Retina (tissue), 1 donor: ENCODE data around the gene PPP1R26.
"Not testable (repeated sequence)": the region's sequence is repeated elsewhere in the genome, so short reads cannot be mapped to it uniquely, and the experiment has no call there.

Source experiments
- DNase-seq: peaks from one replicate; pipeline ENCODE4 v3.0.0-alpha.2; 2016

PPP1R26 gene

DNA sequence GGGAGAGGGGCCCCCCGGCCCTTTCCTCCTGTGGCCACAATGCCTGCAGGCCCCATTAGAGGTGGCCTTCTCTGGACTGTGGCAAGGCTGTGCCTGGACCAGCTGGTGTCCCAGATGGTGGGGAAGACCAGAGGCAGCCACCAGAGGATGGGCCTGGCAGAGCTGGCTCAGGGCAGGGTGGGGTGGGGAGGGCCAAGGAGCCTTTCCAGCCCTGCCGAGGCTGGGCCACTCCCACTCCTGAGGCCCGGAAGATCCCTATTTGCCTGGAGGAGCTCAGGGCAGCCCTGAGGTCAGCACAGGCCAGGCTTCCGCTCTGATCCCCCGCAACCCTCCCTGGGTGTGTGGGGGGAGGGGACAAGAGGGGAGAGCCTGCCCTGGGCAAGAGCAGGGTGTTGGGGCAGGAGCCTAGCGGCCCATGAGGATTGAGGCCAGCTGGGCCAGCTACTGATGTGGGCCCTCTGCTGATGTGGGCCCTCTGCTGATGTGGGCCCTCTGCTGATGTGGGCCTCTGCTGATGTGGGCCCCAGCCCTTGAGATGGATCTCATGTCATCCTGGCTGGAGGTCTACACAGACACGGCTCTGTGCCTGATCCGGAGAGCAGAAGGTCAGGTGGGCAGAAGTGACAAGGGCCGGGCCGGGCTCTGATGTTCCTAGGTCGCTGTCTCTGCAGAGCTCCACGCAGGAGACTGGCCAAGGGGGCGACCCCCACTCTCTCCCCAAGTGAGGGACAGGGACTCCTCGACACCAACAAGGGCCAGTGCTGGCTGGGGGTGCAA, 26.9 kb downstream of the PPP1R26 start:
- peak; percentile 26 for DNase-seq

DNA sequence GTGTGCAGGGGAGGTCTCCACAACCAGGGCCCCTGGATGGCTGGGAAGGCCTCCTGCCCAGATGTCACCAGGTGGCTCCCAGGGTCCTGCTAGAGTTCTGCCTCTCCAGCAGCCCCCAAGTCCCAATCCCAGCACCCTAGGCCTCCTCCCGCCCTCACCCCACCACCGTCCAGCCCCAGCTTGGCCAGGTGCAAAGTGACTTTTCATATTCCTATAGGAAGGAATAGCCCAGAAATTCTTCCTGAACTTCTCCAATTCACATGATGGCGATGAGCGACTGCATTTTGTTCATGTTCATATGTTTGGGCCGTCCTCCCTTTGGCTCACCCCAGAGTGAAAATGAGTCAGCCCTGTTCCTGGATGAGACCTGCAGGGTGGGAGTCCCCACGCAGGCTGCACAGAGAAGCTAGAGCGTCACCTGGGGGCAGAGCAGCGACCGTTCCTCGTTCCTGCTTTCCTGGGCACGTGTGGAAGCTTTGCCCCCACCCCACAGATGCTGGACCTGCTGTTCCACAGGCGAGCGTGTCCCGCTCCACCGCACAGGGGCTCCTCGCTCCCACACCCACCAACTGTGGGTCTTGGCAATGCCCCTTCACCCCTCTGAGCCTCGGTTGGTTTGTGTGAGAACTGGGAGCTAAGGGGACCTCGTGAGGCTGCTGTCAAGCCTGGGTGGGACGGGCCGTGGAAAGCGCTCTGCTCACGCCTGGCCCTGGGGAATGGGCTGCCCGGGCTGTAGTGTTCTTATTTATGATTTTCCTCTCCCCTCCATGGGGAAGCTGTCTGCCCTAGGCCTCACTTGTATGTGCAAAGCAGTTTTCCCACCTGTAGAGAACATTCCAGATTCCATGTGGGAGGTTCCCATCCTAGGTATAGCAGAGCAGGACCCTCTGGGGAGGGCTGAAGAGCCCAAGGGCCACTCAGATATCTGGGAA, 27.8 kb downstream of the PPP1R26 start:
- DNase-seq: no peak

DNA sequence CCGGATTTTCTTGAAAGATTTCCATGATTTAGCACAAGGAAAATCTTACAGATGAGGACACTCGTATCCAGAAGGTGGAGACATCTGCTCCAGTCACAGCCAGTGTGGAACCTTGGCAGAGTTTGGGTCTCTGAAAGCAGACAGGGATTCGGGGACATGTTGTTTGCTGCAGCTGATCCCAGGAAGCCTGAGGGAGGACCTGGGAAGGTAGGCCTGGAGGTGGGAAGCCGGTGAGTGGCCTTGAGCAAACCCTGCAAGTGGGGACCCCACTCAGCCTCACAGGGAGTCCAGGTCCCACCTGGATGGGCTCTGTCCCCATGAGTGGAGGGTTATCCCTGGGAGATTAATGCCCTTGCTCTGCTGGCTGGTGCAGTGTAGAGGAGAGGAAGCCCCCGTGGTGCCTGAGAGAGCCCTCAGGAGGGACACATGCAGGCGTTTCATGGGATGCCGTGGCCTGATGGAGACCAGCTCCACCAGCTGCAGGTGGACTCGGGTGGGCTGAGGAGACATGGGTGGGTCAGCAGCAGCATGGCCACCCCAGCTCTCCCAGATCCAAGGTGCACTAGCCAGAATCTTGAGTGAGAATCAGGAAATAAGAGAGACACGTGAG, 28.7 kb downstream of the PPP1R26 start:
- DNase-seq: no peak

DNA sequence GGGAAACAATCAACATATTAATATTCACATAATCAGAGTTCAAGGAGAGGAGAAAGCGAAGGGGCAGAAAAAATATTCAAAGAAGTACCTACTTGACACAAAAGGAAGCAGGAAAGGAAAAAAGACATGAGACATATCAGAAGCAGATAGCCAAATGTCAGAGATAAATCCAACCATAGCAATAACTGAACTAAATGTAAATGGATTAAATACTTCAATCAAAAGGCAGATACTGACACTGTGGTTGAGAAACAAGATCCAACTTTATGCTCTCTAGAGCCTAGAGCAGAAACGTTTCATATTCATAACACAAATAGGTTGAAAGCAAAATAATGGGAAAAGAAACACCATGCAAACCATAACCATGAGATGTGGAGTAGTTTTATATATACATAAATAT, 29.9 kb downstream of the PPP1R26 start:
- DNase-seq: no peak

DNA sequence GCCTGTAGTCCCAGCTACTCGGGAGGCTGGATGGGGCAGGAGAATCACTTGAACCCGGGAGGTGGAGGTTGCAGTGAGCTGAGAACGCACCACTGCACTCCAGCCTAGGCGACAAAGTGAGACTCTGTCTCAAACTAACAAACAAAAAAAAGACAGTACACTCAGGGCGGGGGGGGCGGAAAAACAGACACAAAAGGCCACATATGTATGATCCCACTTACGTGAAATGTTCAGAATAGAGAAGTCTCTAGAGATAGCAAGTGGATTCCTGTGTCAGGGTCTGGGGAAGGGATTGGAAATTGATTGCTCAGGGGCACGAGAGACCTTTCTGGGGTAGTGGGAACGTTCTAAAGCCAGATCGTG, 32.6 kb downstream of the PPP1R26 start:
- DNase-seq: no peak

DNA sequence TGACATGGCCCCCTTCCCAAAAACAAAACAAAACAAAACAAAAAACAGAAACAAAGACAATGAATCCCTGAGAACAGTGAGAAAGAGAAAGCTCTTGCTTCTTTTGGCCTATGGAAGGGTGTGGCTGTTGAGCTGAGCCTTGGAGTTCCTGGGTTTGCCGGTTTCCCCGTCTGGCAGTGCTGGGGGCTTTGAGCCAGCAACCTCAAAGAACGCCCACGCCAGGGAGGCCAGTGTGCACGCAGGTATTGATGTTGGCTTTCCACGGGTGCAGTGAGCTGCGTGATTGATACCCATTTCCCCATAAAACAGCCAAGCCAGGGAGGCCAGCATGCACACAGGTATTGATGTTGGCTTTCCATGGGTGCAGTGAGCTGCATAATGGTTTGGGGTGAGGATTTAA, 33.3 kb downstream of the PPP1R26 start:
- DNase-seq: no peak

DNA sequence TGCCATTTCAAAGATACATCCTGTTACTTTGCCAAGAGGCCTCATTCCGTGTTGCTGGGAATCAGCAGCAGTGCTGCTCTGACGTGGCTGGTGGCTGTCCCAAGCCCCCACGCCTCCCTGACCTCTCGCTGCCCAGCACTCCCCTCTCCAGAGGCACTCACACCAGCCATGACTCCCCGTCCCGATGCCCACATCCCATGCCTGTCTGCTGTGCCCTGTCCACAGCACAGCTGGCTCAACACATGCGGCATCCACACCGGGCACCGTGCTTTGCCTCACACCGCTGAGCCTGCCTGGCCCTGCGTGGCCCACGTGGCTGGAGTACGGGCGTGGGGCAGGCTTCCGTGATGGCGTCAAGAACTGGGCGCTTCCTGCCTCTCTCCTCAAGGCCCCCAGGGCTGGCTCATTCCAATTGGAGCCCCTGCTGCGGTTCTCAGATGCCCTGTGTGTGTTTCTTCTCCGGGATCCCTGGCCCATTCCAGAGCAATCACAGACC, 33.8 kb downstream of the PPP1R26 start:
- no peak for DNase-seq

DNA sequence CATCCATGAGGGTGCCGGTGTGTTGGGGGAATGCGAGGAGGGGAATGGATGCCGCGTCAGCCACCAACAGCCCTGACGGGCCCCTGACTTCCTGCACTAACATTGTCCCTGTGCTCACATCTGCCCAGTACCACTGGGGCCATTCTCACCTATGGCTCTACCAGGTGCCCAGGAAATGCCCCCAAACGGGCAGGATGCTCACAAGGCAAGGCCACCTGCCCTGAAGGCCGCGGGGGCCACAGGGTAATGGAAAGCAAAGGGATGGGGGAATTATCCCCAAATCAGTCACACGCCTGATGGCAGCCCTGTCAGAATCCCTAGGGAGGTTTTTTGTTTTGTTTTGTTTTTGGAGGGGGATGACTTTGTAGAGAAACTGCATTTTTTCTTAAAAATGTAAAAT, 34.3 kb downstream of the PPP1R26 start:
- not testable (repeated sequence) for DNase-seq

DNA sequence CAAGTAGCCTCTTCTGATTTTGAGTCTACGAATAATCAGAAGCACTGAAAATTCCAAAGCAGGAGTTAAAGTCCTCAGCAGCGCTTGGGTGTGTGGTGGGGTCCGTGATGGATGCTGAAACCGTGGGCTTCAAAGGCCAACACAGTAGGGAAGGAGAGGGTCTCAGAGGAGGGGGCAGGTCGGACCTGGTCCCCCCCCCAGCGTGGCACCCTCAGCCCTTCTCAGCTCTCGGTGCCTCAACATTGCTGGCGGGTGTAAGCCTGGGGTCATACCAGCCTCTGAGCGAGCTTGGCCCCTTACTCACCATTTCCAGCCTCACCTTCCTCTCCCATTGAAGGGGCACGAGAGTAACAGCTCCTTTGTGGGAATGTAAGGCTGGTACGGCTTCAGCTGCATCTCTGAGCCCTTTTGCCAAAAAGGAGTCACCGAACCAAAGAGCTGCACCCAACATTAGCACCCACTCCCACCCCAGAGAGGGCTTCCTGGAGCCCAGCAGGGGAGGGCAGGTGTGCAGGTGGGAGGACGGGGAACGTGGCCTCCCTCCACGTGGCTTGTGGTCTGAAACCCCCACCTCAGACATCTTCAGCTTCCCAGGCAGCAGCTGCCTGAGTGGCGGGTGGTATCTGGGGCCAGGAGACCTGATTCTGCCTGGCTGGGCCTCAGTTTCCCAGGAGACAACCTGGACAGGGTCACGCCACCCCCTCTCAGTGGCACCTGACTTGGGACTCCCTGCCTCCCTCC, 34.9 kb downstream of the PPP1R26 start:
- no peak for DNase-seq

DNA sequence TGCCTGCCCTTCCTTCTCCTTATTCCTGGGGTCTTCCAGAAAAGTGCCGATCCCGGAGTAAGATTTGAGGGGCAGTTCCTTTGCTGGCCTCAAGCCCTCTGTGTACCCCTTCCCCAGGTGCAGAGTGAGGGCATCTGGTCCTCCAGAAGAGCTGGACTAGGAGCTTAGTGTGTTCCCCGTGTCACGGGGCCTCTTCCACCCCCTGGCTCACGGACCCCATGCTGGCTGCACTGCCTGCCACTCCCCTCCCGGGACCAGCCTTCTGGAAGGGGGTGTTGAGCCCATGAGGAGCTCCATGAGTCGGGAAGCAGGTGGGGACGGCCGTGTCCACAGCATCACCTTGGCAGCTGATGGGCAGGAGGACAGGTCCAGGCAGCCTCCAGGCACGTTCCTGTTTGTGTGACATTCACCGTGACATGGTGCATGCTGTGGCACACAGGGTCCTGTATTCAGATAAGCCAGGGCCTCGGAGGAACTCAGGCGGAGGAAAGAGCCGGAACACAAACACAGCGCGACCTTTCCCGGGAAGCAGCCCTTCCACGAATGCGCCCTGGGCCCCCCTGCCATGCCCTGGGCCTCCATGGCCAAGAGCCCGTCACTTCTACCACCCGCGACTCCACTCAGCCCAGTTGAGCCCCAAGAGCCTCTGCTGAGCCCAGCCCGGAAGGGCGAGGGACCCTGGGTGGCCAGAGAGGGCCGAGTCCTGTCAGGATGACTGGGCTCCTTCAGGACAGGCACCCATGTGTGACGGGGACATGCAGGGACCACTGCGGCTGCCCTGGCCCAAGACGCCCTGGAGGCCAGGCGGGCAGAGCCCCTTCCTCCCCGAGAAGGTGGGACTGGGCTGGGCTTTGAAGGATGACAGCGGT, 35.7 kb downstream of the PPP1R26 start:
- DNase-seq: no peak

DNA sequence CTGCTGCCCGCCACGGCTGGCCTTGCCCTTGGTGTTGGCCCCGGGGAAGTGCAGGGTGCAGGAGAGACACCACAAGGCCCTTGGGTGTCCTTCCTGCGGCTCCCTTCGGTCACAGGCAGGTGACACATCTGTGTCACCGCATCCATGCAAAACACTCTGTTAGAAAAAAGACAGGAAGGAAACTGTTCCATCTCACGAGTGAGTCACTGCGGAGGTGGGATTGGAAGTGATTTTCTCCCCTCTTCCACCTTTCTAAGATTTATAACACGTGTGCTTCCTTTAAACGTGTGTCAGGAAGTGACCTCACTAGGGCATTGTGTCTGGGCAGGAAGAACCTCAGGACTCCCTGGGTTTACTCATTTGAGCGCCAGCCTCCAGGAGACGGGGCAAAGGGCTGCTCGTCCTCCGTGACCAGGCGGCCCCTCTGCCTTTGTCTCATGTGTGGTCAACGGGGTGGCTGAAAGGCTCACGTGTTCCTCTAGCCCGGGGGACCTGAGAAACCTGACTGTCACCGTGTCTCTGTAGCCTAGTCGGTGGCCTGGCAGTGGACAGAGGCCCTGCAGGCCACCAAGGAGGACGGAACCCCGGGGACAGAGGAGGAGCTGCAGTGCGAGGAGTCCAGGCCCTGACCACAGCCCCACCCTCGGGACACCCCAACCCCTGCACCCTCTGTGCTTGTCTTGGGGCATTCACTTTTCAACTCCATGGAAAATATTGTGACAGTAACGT, 36.7 kb downstream of the PPP1R26 start:
- no peak for DNase-seq

DNA sequence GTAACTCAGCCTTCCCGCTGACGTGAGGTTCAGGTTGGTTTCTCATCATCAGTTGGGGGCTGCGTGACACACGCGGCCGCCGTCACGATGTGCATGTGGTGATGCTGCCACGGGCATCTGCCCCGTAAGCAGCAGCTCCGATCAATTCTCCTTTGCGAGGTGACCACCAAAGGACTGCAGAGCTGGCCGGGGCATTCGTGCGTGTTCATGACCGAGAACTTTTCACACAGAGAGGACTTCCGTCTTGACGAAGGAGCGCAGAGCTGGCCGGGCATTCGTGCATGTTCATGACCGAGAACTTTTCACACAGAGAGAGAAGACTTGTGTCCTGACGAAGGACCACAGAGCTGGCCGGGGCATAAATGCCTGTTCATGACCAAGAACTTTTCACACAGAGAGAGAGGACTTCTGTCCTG, 37.8 kb downstream of the PPP1R26 start:
- no peak for DNase-seq

DNA sequence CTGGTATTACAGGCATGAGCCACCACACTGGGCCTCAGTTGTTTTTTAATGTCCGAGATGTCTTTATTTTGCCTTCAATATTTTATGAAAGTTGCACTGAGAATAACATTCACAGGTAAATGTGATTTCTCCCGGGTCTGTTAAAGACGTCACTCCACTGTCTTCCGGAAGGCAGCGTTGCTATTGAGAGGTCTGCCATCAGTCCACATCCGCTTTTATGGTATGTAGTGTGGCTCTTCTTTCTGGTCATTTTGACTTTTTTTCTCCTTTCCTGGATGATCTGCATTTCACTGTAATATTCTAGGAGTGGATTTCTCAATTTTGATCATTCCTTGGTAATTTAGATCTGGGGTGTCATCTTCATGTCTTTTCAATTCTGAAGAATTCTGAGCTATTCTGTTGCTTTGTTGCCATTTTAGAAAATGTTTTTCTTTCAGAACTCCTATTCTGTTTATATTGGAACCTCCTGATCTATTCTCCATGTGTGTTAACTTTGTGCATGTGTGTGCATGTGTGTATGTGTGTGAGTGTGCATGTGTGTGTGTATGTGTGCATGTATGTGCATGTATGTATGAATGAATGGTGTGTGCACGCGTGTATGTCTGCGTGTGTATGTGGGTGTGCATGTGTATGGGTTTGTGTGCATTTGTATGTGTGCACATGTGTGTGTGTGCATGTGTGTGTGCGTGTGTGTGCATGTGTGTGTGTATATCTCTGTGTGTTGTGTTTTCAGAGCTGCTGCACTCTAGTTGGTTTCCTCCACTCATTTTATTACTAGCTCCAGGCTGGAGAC, 39.8 kb downstream of the PPP1R26 start:
- no peak for DNase-seq

DNA sequence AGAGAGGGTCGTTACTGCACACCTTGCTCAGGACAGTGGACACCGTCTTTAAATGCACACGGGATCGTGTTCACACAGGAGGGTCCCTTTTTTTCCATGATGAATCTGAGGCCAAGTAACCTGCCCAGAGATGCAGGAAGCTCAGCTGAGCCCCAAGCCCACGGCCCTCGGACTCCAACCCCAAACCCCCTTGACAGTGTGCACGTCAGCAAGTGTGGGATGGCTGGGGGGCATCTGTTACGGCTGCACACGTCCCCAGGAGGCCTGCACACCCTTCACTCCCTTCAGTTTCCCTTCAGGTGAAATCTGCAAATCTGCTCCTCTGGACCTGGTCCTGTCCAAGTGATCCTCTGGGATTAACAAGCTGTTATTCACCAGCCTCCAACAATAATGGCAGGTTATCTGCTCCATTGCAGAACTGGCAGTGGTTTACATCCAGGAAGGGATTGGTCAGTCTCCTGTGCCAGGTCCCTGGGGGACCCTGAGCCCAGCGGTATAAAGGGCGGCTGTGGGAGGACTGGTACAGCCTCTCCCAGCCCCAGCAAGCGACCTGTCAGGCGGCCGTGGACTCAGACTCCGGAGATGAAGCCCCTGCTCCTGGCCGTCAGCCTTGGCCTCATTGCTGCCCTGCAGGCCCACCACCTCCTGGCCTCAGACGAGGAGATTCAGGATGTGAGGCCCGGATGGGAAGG, 41.5 kb downstream of the PPP1R26 start, which contains the start of gene LCN1:
TSS of gene LCN1 (plus strand) at position 525 of the 692 bp plus-strand sequence. CDS start at position 583, 58 bp downstream.
- DNase-seq: peak; percentile 1

DNA sequence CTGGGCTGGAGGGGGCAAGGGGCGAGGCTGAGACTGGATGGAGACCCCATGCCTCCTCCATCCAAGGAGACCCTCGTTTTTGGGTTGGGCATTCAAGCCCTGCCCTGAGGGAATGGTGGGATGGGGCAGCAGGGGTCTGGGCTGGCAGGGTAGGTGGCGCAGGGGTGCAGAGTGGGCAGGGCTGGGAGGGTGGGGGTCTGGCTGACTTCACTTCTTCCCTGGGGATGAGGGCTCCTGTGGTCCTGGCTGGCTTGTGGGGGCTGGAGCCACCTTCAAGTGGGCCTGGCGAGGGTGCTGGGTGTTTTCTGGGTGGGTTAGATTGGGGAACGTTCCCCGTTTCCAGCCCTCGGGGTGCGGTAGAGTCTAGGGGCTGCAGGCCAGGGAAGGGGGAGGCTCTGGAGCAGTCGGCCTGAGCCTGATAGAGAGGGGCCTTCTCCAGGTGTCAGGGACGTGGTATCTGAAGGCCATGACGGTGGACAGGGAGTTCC, 42.1 kb downstream of the PPP1R26 start:
- DNase-seq: no peak

DNA sequence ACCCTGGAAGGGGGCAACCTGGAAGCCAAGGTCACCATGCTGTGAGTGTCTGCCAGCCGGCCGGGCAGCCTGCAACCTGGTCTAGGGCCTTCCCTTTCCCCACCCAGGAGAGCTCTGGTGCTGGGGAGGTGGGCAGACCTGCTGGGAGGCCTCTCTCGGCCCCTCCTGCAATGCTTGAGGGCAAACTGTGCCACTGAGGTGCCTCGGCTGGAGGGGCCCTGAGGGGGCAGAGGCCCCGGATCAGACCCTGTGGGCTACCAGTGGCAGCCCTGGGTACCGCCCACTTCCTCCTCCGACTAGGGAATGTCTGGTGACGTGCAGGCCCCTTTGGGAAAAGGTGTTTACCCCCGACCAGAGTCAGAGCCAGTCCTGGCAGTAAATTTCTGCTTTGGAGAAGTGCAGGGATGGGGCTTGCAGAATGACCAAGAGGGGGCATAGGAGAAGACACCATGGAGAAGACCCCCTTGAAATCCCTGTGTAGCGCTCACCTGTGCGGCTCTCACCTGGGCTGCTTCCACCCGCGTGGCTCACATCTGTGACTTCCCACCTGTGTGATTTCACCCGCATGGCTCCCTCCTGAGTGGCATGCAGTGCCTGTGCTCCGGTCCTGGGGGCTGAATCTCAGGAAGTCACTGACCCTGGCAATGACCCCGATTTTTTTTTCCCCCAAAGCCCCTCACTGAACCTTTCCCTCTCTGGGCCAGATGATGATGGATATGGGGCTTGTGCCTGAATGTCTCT, 42.7 kb downstream of the PPP1R26 start:
- no peak for DNase-seq

DNA sequence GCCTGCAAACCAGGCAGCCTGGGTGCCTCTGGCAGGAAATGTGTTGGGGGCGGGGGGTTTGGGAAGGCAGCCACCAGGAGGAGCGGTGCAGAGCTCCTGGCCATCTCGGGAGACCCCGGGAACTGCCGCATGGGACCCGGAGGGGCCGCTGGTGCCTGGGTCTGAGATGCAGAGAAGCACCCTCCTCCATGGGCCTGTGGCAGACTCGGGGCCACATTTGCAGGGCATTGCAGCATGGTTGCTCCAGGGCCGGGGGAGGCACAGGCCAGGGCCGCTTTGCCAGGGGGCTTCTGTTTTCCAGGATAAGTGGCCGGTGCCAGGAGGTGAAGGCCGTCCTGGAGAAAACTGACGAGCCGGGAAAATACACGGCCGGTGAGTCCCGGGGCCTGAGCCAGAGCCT, 43.3 kb downstream of the PPP1R26 start:
- no peak for DNase-seq

DNA sequence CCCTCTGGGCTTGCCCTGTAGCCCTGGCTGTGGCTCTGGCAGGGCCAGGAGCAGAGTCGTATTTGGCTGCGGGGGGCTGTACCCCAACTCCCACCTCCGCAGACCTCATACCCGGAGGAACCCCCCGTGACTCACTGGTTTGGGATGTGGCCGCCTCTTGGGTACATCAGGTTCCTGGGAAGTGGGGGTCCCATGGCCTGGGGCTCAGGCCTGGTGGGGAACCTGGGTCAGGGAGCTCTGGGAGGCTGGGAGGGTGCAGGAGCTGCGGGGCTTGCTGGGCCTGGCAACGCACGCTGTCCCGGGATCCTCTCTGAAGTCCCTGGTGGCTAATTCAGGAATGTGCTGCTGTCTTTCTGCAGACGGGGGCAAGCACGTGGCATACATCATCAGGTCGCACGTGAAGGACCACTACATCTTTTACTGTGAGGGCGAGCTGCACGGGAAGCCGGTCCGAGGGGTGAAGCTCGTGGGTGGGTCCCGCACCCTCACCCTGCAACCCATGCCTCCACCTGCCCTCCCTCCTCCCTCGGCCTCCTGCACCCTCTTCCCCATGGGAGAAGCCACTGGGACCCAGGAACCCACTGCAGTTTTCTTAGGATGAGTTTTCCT, 44.0 kb downstream of the PPP1R26 start:
- no peak for DNase-seq
